Measurements from ENCODE around the gene MEX3A.

MEX3A gene, protein sequence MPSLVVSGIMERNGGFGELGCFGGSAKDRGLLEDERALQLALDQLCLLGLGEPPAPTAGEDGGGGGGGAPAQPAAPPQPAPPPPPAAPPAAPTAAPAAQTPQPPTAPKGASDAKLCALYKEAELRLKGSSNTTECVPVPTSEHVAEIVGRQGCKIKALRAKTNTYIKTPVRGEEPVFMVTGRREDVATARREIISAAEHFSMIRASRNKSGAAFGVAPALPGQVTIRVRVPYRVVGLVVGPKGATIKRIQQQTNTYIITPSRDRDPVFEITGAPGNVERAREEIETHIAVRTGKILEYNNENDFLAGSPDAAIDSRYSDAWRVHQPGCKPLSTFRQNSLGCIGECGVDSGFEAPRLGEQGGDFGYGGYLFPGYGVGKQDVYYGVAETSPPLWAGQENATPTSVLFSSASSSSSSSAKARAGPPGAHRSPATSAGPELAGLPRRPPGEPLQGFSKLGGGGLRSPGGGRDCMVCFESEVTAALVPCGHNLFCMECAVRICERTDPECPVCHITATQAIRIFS

DNA sequence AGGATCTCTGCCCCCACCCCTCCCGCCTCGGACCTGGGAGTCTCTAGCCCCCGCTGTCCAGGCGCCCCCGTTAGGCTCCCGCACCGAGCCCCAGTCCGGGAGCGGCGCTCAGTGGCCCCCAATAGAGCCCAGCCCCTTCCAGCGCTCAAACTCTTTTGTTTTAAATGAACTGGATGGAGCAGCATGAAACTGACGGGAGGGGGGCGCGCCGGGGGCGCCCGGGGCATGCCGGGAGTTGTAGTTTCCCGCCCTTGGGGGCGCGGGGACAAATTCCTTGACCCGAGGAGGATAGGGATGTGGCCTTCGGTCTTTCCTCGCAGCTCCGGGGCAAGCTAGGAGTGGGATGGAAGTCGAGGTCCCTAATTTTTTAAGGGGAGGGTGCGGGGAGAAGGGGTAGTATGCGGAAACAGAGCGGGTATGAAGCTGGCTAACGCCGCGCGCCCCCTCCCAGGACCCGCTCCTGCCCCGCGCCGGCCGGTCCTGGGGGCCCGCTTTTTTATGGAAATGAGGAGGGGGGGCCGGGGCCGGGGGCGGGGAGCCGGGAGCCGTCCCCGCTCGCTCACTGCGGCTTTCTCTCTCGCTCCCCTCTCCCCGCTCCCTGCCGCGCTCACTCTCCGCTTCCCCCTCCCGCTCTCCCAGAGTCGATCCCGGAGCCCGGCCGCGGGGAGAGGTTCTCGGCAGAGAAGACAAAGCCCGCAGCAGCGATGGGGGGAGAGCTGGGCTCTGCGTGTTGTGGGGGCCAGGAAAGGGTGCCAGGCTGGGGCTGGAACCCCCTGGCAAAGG is at the start of gene MEX3A:
Gene MEX3A (minus strand): TSS at position 157 of the 783 bp plus-strand sequence. CDS start 467 bp downstream, outside the sequence.
- TF ChIP-seq CTCF (IDR thresholded peaks at IDR 0.05; ENCODE audit: insufficient read depth, missing control alignments): no peak
- FAIRE-seq (no peak), DNase-seq (ENCODE audit: insufficient read length, low spot score) (peak; percentile 97)

- DNase-seq (ENCODE audit: insufficient read length, low spot score) (no peak), FAIRE-seq (no peak)
- no peak for TF ChIP-seq CTCF (IDR thresholded peaks at IDR 0.05; ENCODE audit: insufficient read depth, missing control alignments)
These were observed 48.3 kb upstream of the MEX3A start for GRCh38 chr1:156130578-156130942.

DNA sequence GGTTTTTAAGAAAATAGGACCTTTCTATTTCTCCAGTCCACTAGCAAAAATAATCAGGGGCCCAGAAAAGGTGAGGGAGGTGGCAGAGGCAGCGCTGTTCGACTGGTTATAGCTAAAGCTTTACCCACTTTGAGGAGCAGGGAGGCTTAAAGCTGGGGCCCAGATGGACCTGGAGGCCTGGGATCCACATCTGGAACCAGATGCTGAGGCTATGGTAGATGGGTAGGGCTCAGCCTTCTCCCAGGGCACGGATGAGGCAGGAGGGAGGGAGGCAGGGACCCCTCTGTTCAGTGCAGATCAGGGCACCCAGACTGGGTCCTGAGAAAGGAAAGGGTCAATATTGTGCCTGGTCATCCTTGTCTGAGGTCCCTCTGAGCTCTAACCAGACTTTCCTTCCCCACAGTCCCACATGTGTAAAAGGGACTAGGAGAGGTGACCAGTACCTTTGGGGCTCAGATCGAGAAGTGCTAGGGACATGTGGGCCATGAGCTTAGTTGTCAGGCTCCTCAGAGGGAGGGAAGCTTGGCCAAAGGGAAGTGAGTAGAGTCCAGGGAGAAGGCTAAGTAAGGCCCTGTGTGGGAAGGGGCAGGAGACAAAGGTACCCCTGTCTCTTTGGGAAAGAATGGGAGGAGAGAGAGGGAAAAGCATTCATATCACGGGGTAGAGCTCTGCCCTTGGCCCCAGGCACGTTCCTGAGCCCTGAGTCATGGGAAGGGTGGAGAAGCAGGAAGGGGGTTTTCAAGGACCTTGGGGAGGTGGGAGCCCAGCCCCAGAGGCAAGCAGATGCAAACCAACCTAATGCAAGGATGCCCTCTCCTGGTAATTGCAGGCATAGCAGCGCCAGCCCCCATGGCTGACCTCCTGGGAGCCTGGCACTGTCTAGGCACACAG is 47.7 kb upstream of the MEX3A start:
- DNase-seq (ENCODE audit: insufficient read length, low spot score): no peak
- no peak for FAIRE-seq
- peak; percentile 100 for TF ChIP-seq CTCF (IDR thresholded peaks at IDR 0.05; ENCODE audit: insufficient read depth, missing control alignments)

DNA sequence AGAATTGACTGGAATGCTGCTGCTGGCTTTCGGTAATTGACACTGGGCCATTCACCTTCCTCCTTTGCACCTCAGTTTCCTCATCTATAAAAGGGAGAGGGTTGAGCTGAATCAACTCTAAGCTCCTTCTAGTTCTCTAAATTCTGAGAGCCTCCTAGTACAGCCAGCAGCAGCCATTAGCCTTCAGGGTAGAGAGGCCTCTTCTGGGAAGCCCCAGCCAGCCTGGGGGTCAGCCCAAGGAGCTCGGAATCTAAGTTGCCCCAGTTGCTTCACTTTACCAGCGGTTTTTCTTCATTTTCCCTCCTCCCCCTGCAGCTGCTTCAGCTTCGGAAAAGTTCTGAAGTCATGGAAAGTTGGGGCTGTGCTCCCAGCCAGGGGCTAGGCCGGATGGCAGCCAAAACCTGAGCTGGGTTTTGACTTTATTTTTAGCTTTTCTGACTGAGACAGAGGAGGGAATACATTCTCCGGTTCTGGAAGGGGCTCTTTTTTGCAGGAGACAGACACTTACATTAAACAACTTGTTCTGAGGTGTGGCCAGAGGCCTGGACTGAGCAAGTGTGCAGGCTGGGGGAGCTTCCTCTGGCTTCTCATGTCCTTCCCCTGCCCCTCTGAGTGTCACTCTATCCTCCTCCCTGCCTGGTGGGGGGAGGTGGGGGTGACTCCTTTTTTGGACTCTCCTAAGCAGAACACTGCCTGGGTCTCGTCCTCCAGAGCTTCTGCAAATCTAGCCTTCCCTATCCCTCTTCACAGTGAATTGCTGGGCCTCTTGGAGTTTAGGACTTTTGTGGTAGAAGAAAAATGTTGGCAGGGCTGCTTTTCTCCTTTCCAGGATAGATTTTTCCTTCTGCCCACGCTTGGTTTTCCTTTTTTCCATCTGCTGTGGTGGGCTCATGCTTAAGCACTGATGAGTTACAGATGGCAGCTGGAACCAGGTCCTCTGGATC is 46.7 kb upstream of the MEX3A start:
- TF ChIP-seq CTCF (IDR thresholded peaks at IDR 0.05; ENCODE audit: insufficient read depth, missing control alignments): no peak
- FAIRE-seq (no peak), DNase-seq (ENCODE audit: insufficient read length, low spot score) (no peak)

DNA sequence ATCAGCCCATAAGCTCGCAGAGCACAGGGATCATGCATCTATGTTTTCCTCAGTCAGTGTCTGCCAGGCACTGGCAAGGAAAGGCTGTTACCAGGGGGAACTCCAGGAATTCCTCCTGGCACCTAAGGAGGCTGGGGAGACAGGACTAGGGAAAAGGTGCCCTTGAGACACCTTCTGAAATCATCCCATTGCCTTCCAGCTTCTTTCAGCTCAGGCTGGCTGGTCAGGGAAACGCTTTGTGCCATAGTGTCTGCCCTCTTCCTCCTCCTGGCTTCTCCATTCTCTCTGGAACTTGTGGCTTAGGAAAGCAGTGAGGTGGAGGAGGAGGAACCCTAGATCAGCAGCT is 46.0 kb upstream of the MEX3A start:
- TF ChIP-seq CTCF (IDR thresholded peaks at IDR 0.05; ENCODE audit: insufficient read depth, missing control alignments): no peak
- no peak for FAIRE-seq
- DNase-seq (ENCODE audit: insufficient read length, low spot score): no peak
